ENCODE results near the gene UGT2B7. TPM values are rescaled to one million over a fixed set of nuclear protein-coding genes. Genes with fewer than 3 reads are reported as not detected.

The UGT2B7 gene
- total and polyA plus RNA-seq, 2 of the 13 experiments (the other 11 are each of a cell fraction or from before 2014, with no cell fraction given), result 26.8 to 41.8 TPM

GRCh38 chr4:69073375-69073774, 22.9 kb upstream of the UGT2B7 start (continued):
- no peak for TF ChIP-seq MXI1 (IDR thresholded peaks at IDR 0.05; ENCODE audit: borderline replicate concordance, low read depth, low read length)
- no peak for TF ChIP-seq ZMAT3 (CRISPR knock-in tag; conservative IDR thresholded peaks at IDR 0.05)
- TF ChIP-seq ZNF619 (CRISPR knock-in tag; IDR thresholded peaks at IDR 0.05), result no peak
- TF ChIP-seq EED (CRISPR knock-in tag; IDR thresholded peaks at IDR 0.05), result no peak
- no peak for TF ChIP-seq ZNF839 (CRISPR knock-in tag; IDR thresholded peaks at IDR 0.05; ENCODE audit: borderline replicate concordance)
- TF ChIP-seq SOX13 (IDR thresholded peaks at IDR 0.05), result no peak
- no peak for TF ChIP-seq SOX13 (CRISPR knock-in tag; conservative IDR thresholded peaks at IDR 0.05 in 1 of 2, IDR thresholded peaks at IDR 0.05 in 1 of 2)
- no peak for TF ChIP-seq ZSCAN9 (CRISPR knock-in tag; IDR thresholded peaks at IDR 0.05; ENCODE audit: borderline replicate concordance)
- no peak for TF ChIP-seq CREBL2 (CRISPR knock-in tag; IDR thresholded peaks at IDR 0.05; ENCODE audit: borderline replicate concordance)
- TF ChIP-seq MAZ (IDR thresholded peaks at IDR 0.05; ENCODE audit: borderline replicate concordance, low read depth, low read length), result no peak
- TF ChIP-seq MAZ (CRISPR knock-in tag; IDR thresholded peaks at IDR 0.05; ENCODE audit: low read depth), result no peak

- POLR2A ChIA-PET, result no interaction called here
- intact Hi-C loops (cut with micrococcal nuclease; ENCODE audit: unreplicated experiment), result no loop called here
- ATAC-seq, result peak; percentile 40; the same call in 1 of the 3 replicates
- TF ChIP-seq ZC3H4 (CRISPR knock-in tag; IDR thresholded peaks at IDR 0.05; ENCODE audit: borderline replicate concordance) (no peak), HOMEZ (CRISPR knock-in tag; IDR thresholded peaks at IDR 0.05; ENCODE audit: low read depth) (no peak), KAT7 (CRISPR knock-in tag; IDR thresholded peaks at IDR 0.05; ENCODE audit: borderline replicate concordance) (no peak), ZNF124 (CRISPR knock-in tag; IDR thresholded peaks at IDR 0.05) (no peak)
These were observed 21.0 kb upstream of the UGT2B7 start for GRCh38 chr4:69075061-69075792.

More at GRCh38 chr4:69075061-69075792, 21.0 kb upstream of the UGT2B7 start:
- no peak overlapping the region for H3K4me3 ChIP-seq (replicated peaks in 1 of 3; ENCODE audit: insufficient read depth in 1 of 3, low read depth in 2 of 3, low read length in 3 of 3)
- in situ Hi-C loops (cut with HindIII; ENCODE audit: extremely low pct_ligation_motif_present, low pct_unique_long_range_greater_than_20kb), result no loop called here
- H3K36me3 ChIP-seq (replicated peaks in 1 of 2; ENCODE audit: control insufficient read depth in 1 of 2, insufficient read depth in 2 of 2, low read length in 2 of 2), result no peaks in the 10 kb centered on the region
- H2AFZ ChIP-seq (ENCODE audit: low read length), result no peak overlapping the region
- 80% methylated on average over 4 of the region's 4 CpGs for WGBS (ENCODE audit: low lambda C conversion rate)
- H3K4me1 ChIP-seq (ENCODE audit: insufficient read depth, low read length), result peaks cover 9% of the 10 kb centered on the region
- H3K27ac ChIP-seq (ENCODE audit: extremely low read length, insufficient read depth, low read length), result no peak overlapping the region
- no peak overlapping the region for H3K9ac ChIP-seq (ENCODE audit: insufficient read depth, low read depth, low read length)
- CTCF ChIA-PET (ENCODE audit: low intra/inter-chr PET ratio, low total read pairs), result no interaction called here
- H3K79me2 ChIP-seq (ENCODE audit: insufficient read depth, low read length), result peaks cover 27% of the 10 kb centered on the region
- H3K4me2 ChIP-seq (ENCODE audit: low read depth, low read length), result no peak overlapping the region
- no TSS peak for BruUV-seq (replicated peaks)
- FAIRE-seq (no peak), DNase-seq (ENCODE audit: low spot score) (peak; percentile 33)
- no peaks in the 10 kb centered on the region for H4K20me1 ChIP-seq (ENCODE audit: insufficient read depth, low read length)
- H3K27me3 ChIP-seq (ENCODE audit: control insufficient read depth in 1 of 2, insufficient read depth in 2 of 2, low read length in 2 of 2), result no peaks in the 10 kb centered on the region
- peaks cover 7% of the 10 kb centered on the region for H3K9me3 ChIP-seq (ENCODE audit: low read length)
